GM18867 (cell line): Measurements from ENCODE around the gene ADPRHL1.
"Not testable (repeated sequence)": the region's sequence is repeated elsewhere in the genome, so short reads cannot be mapped to it uniquely, and the experiment has no call there.

Experiments used
- ATAC-seq: cut with Tn5 transposase; IDR thresholded peaks from one replicate; pipeline ENCODE4 v1.9.1; 2021; ENCODE audit warnings: mild to moderate bottlenecking, moderate library complexity; ENCODE audit not compliant: unreplicated experiment

The ADPRHL1 gene

DNA sequence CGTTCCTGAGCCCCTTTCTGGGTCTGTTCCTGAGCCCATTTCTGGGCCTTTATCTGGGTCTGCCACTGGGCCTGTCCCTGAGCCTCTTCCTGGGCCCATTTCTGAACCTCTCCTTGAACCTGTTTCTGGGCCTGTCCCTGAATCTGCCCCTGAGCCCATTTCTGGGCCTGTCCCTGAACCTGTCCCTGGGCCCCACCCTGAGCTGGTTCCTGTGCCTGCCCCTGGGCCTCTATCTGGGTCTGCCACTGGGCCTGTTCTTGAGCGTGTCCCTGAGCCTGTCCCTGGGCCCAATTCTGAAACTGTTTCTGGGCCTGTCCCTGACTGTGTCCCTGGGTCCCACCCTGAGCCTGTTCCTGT is 48.9 kb downstream of the ADPRHL1 start:
- no peak for ATAC-seq

DNA sequence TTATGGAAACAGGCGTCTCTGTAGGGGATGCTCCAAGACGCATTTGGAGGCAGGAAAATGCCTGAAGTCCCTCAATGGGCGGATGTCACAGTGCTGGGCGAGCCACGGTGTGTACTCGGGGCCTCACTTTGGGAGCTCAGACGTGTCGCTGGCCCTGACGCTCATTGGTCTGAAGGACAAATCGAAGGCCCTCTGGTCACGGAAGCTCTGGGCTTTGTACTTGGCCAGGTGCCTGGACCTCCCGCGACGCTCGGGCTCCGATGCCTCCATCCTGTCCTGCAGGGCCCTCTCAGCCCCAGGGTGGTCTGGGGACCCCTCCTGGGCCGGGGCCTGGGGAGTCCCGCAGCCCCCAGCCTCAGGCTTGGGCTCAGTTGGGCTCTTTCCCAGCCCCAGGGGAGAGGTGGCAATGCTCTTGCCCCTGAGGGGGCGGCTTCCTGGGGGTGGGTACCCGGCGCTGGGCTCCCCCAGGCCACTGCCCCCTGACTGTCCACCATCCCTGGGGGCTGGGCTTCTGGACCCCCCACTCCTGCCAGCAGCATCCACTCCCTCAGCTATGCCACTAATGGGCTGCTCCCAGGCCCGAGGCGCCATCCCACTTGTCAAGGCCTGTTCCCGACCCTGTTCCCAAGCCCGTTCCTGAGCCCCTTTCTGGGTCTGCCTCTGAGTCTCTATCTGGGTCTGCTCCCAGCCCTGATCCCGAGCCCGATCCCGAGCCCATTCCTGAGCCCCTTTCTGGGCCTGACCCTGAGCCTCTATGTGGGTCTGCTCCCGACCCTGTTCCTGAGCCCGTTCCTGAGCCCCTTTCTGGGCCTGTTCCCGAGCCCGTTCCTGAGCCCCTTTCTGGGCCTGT is 49.8 kb downstream of the ADPRHL1 start:
- no peak for ATAC-seq

DNA sequence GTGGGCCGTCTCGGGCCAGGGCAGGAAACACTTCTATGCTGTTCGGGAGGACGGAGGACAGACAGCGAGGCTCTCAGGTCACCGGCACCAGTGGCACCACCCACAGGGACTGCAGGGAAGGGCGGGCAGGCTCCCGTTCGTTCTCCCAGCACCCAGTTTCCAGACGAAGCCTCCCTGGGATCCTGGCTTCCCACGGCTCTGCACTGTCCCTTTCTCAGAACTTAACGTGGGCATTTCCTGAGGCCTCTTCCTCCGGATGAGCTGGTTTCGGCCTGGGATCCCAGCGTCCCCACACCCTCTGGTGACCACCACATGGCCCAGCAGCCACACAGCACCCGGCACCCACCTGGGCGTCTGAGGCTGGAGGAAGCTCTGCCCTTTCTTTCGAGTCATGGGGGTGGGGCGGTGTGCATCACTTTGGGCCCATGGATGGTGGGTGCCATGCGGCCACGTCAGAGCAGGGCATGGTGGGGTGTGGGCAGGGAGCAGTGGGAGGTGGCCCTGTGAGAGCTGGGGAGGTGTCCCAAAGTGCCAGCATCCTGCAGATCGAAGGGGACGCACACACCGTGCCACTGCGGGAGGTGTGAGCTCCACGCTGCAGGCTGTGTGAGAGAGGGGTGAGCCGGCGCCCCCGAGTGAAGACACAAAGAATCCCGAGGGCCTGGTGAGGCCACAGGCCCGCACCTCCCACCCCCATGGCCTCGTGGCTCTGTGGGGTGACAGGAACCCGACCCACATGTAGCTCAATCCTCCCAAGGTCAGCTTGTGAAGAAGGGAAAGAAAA is 50.6 kb downstream of the ADPRHL1 start:
- no peak for ATAC-seq

DNA sequence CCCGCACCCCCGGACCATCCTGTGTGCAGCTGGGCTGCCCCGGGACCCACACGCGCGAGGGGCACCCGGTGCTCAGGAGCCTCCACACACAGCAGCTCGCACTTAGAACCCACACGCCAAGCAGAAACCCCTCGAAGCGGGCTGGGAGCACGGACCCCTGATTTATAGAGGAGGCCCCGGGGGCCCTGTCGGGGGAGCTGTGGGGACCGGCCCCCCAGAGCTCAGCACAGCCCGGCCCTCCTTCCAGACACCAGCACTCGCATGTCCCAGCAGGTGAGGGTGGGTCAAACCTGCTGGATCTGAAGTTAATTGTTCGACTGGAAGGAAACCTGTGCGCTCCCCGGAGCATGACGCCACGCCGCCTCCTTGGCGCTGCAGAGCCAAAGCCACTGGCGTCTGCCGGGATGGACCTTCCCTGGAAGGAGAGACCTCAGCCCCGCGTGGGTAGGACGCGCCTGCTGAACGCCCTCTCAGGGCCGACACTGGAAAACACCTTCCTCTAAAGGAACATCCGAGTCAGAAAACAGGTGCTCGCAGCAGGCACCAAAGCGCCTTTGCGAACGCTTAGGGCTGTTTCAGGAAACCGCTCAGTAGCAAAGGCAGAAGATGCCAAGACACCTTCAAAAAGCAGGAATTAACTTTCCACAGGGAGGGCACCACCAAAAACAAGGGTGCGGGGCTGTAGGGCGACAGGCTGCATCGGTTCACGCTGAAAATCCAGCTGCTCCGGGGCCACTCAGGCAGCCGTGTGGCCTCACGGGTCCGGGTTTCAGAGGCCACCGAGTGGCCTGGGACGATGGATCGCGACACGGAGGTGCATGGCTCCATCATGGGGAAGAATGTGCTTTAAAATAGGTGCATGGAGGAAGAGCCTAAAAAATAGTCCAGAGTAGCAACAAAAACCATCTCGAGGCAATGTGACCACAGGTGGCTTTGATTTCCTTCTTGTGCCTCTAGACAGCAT is 51.6 kb downstream of the ADPRHL1 start:
- no peak for ATAC-seq

DNA sequence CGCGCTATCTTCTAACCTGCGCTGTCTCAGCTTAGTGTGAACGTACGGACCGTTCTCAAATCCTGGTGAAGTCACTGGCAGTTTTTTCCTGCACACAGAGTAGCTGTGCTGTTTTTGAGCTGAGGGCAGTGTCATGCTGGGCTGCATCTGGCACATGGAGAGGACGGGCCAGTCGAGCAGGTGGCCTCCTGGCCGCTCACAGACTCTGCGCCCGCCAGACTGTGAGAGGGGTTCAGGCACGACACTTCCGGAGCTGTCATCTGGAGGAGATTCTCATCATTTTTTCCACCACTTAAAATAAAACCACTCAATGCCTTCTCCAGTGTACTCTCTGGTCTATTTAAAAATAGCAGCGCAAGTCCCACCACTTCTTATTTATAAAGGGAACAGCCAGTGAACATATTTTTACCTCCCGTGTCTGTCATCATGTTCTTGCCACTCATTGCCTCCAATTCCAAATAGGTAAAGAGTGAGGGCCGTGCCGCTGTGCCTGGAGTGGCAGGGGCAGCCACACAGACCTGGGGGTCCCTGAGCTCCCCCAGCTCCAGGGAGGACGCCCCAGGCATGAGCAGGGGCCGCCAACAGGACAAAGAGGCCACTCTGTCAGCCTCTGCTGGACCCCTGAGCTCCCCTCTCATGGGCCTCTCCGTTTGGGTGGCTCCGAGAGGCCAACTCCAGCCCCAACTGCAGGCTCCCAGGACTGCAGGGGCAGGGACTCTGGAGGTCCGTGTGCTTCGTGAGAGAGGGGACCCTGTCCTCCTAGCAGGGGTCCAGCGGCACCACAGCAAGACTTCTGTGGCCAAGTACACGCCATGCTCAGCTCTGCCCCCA is 52.5 kb downstream of the ADPRHL1 start:
- ATAC-seq: no peak

DNA sequence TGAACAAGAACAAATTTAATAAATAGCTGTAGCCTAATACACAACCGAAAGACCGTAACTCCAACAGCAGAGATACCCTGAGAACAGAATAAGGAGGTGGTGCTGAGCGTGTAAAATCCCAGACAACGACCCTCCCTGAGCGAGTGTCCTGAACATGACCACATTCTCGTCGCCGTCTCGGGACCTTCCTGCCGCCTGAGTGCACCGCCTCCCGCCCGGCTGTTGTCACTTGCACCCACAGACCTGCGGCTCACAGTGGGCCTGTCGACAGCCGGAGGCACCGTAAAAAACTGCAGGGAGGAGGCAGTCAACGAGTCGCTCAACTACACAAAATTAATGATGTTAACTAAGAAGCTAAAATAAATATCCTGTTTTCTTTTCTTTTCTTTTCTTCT is 53.5 kb downstream of the ADPRHL1 start:
- ATAC-seq: no peak

DNA sequence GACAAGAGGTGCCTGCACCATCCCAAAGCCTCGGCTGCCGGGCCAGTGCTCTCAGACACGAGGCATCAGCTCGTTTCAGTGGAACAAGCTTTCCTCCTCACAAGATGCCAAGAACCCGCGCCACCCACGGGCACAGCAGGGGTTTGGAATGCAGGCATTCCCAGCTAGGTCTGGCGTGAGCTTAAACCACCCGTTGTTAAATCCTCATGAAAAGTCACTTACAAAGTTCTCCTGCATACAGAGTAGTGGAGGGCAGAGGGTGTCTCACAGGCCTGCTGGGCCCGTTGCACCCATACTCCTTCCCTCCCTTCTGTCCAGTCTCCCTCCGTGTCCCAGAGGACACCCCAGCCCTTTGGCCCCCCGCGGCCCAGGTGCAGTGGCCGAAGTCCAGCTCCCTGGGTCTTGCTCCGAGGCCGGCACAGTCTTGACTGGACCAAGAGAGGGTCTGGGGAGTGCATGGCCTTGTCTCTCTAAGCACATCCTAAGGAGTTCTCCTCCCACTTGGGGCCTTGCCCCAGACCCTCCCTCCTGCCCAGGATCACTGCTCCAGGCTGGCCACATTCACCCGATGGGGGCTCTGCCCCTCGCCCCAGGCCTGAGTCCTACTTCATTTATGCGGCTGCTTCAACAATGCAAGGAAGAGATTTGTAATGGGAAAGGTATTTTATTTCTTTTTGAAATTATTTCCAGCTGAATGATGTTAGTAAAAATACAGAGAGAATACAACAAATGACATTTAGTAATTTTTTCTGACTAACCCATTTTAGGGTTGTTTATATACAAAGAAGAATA is 54.1 kb downstream of the ADPRHL1 start:
- ATAC-seq: no peak

DNA sequence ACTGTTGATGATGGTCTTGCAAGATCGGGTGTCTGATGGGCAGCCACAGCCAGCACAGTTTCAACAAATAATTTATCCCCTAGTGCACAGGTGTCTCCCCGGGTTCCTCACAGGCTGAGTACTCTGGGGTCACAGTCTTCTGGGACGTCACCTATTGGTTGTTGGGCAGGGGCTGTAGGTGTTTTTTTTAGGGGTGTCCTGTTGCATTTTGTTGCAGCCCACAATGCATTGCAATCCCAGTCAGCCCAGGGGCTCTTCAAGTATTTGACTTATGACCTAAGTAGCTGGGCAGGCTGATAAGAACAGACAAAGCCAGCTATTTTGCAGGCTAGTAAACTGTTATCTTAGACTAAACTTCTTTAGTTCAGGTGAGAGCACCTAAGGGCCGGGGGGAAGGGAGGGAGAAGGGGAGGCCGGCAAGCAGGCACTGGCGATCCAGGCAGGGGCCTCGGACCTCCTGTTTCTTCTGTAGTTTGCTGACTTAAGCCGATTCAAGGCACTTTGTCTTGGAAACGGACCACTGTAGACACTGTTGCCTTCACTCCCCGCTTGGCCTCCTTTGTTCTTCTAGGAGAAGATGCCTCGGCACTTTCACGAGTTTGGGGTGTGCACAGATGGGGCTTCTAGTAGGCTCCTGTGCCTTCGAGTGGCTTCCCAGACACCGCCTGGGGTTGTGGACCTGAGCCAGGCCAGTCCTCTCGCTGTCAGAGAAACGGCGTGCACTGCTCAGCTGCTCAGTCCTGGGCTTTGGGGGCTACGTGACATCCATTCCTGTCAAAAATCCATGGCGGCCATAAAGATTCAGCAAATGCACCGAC is 55.5 kb downstream of the ADPRHL1 start:
- no peak for ATAC-seq

DNA sequence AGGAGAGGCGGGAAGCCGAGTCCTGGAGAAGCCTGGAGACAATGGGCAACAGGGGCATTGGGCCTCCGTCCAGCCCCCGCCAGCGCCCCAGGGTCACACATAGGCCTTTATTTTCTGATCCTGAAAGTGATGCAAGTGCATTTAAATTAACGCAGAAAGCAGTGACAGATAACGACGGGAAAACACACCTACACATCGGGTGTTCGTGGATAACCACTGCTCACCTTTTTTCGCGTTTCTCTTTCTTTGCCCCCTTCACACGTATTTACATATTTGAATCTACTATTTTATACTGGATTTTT is 59.0 kb downstream of the ADPRHL1 start:
- ATAC-seq: peak; percentile 17

DNA sequence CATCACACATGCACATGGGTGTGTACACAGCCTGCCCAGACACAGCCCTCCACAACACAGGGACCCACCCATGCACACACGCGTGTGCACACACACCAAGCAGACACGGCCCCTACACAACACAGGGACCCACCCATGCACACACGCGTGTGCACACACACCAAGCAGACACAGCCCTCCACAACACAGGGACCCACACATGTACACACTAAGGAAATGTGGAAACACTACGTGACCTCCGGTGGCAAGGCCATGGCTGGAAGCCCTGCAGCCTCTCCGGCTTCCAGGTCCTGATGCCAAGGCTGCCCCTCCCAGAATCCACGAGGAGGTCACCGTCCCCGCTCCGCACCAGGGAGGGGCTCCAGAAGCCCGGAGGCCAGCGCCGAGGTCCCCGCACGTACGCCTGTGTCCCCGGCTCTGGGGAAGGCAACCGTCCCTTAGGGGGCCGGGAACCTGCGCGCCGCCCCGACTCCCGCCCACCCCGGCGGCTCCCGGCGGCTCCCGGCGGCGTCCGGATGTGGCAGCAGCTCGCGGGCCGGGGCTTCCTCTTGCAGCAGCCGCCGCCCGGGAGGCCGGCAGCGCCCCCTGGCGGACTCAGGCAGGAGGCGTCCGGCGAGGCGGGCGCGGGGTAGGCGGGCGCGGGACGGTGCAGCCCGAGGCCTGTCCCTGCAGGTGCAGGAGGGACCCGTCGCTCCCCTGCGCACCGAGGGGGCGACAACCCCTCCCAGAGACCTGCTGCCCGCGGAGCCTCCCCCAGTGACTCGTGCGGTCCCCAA is 59.5 kb downstream of the ADPRHL1 start:
- ATAC-seq: peak; percentile 97

DNA sequence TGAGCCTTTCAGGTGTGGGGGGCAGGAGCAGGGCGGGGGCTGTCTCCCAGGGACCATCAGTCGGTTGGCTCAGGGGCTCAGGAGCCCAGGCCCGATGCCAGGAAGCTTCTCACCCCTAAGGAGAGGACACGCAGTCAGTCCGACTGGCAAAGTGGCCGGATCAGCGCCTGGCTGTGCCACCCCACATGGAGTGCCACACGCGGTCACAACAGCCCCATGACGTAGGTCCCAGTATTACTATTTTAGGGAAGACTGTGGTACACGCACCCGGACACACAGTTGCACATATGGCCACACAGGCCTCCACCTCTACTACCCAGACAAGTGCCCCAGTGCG is 60.1 kb downstream of the ADPRHL1 start:
- ATAC-seq: peak; percentile 4

DNA sequence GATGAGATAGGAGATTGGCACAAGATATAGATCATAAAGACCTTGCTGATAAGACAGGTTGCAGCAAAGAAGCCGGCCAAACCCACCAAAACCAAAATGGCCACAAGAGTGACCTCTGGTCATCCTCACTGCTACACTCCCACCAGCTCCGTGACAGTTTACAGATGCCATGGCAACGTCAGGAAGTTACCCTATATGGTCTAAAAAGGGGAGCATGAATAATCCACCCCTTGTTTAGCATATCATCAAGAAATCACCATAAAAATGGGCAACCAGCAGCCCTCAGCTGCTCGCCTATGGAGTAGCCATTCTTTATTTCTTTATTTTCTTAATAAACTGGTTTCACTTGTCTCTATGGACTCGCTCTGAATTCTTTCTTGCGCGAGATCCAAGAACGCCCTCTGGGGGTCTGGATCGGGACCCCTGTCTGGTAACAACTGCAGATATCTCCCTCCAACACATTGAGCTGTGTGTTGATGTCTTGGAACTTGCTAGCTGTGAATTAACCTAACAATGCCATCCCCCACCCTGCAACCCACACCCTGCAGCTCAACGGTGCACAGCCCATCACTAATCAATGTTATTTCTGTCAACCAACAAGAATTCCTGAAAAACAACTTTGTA is 62.3 kb downstream of the ADPRHL1 start:
- no peak for ATAC-seq

DNA sequence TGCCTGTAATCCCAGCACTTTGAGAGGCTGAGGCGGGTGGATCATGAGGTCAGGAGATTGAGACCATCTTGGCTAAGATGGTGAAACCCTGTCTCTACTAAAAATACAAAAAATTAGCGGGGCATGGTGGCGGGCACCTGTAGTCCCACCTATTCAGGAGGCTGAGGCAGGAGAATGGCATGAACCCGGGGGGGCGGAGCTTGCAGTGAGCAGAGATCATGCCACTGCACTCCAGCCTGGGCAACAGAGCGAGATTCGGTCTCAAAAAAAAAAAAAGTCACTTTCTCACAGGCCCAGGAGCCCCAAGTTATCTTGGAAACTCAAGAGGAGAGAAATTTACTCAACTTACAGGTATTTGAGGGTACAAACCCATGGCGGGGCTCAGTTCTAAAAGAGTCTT is 63.7 kb downstream of the ADPRHL1 start:
- not testable (repeated sequence) for ATAC-seq

DNA sequence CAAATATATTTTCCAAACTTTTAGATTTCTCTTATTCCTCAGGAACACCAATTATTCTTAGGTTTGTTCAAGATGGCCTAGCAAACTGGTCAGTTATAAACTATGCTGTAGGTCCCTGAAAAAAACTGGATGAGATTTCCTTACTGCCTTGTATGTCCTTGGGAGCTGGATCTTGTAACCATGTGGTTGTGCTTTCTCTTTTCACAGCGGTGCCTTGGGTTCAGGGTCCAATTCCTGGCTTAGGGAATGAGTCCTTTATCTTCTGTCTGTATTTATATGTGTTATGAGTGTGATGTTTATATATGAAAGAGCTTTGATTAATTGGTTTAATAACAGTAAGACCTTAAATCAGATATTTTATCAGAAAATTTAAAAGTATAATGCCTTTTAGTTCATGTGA is 65.9 kb downstream of the ADPRHL1 start:
- no peak for ATAC-seq

DNA sequence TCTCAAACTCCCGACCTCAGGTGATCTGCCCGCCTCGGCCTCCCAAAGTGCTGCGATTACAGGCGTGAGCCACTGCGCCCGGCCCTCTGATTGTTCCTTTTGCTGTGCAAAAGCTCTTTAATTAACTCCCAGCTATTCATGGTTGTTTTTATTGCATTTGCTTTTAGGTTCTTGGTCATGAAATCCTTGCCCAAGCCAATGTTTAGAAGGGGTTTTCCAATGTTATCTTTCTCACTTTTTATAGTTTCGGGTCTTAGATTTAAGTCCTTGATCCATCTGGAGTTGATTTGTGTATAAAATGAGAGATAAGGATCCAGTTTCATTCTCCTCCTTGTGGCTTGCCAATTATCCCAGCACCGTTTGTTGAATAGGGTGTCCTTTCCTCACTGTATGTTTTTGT is 70.2 kb downstream of the ADPRHL1 start:
- no peak for ATAC-seq

DNA sequence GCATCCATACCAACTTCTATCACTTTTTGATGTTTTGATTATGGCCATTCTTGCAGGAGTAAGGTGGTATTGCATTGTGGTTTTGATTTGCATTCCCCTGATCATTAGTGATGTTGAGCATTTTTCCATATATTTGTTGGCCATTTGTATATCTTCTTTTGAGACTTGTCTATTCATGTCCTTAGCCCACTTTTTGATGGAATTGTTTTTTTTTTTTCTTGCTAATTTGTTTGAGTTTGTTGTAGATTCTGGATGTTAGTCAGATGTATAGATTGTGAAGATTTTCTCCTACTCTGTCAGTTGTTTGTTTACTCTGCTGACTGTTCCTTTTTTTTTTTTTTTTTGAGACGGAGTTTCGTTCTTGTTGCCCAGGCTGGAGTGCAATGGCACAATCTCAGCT is 70.7 kb downstream of the ADPRHL1 start:
- not testable (repeated sequence) for ATAC-seq

DNA sequence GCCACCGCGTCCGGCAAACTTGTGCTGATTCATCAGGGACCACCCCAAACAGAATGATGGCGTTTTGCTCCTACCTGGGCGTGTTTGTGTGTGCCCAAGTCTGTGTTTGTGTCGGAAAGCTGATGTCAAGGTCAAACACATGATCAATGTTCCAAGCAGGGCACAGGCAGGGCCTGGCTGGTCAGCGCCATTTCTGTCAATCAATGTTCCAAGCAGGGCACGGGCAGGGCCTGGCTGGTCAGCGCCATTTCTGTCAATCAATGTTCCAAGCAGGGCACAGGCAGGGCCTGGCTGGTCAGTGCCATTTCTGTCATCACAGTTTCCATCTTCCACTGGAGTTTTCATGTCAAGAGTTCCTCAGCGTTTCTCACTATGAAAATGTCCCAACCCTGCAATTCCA is 74.5 kb downstream of the ADPRHL1 start:
- ATAC-seq: no peak
